T-helper 1 cell treated with Interleukin-12 subunit alpha and Interleukin-12 subunit beta and Interleukin-4 antibody, amounts not matched to agents 30 ng/mL and 1 ng/mL, for 36 hours (primary cell): ENCODE data around the gene SPAG8. TPM values are rescaled to one million over a fixed set of nuclear protein-coding genes. Genes with fewer than 3 reads are reported as not detected.

Experiments
- intact Hi-C: fragments of 100-400 bp; cut with micrococcal nuclease; formaldehyde crosslinking; loops from one replicate; pipeline ENCODE4 v1.15.1; 2024
- total RNA-seq: library from RNA; stranded (reverse); gene quantifications from 2 replicates; pipeline ENCODE4 v1.2.3, GENCODE V29; 2022

The SPAG8 gene
- 0.90 and 0.96 TPM in 2 replicates for total RNA-seq

- intact Hi-C loops, result loop anchor here (1.0 to 10.0 kb wide), 11 partner anchors 56 to 1997 kb away; partner anchors contain the start of genes CREB3, DNAI1, FAM219A and FANCG
Measured at GRCh38 chr9:35812025-35812602, at the start of gene SPAG8. SPAG8 (minus strand) TSS chr9:35812262; CDS start chr9:35812147, 115 bp downstream.

- intact Hi-C loops, result no loop called here
Measured at GRCh38 chr9:35861161-35861897, 49.3 kb upstream of the SPAG8 start.

- intact Hi-C loops, result no loop called here
Measured at GRCh38 chr9:35859990-35860339, 47.9 kb upstream of the SPAG8 start.

GRCh38 chr9:35859310-35859989 is 47.4 kb upstream of the SPAG8 start:
- intact Hi-C loops, result no loop called here

GRCh38 chr9:35858458-35858857 is 46.4 kb upstream of the SPAG8 start:
- intact Hi-C loops, result no loop called here

GRCh38 chr9:35856882-35857281 is 44.8 kb upstream of the SPAG8 start:
- intact Hi-C loops, result no loop called here

- intact Hi-C loops, result no loop called here
Measured at GRCh38 chr9:35856206-35856605, 44.1 kb upstream of the SPAG8 start.

GRCh38 chr9:35854091-35854762 is 42.2 kb upstream of the SPAG8 start:
- intact Hi-C loops, result no loop called here

- intact Hi-C loops, result no loop called here
Measured at GRCh38 chr9:35852876-35853865, 41.1 kb upstream of the SPAG8 start.

GRCh38 chr9:35852267-35852815 is 40.3 kb upstream of the SPAG8 start:
- intact Hi-C loops, result no loop called here

GRCh38 chr9:35847792-35848572 is 35.9 kb upstream of the SPAG8 start:
- intact Hi-C loops, result no loop called here

- intact Hi-C loops, result no loop called here
Measured at GRCh38 chr9:35845824-35846771, 34.0 kb upstream of the SPAG8 start.

- intact Hi-C loops, result no loop called here
Measured at GRCh38 chr9:35844628-35845270, 32.7 kb upstream of the SPAG8 start.

GRCh38 chr9:35842795-35843194 is 30.7 kb upstream of the SPAG8 start:
- intact Hi-C loops, result no loop called here

- intact Hi-C loops, result no loop called here
Measured at GRCh38 chr9:35842020-35842745, 30.1 kb upstream of the SPAG8 start.

- intact Hi-C loops, result no loop called here
Measured at GRCh38 chr9:35841645-35841900, 29.5 kb upstream of the SPAG8 start.

- intact Hi-C loops, result no loop called here
Measured at GRCh38 chr9:35840881-35841644, 29.0 kb upstream of the SPAG8 start.
